Fibroblast of upper back skin (primary cell): ENCODE results near the gene ARFGAP1.

ENCODE experiments used
- DNase-seq: peaks from one replicate; pipeline ENCODE4 v3.0.0-alpha.2; 2013

Gene ARFGAP1

DNA sequence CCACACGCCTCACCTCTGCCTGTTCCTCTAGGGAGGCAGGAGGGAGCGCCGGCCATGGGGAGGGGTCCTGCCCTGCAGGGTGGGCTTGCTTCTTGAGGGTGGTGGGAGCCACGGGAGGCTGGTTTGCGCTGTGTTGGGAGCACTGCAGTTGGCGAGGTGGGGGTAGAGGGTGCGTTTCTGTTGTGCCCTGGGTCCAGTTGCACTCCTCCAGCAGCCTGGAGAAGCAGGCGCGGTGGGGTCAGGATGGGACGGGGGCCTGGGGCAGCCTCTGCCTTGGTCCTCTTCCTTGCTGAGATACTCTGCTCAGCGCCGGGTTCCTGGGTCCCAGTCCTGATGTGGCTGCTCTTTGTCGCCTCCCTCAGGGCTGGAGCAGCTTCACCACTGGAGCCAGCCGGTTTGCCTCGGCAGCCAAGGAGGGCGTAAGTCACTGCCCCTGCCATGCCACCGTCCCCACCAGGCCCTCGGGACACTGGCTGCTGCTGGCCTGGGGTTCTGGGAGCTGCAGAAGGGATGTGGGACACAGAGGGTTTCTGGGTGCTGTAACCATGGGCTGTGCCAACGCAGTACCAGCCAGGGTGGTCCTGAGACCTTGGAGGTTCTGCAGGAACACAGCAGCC lies 8.4 kb downstream of the ARFGAP1 start:
- DNase-seq: no peak

DNA sequence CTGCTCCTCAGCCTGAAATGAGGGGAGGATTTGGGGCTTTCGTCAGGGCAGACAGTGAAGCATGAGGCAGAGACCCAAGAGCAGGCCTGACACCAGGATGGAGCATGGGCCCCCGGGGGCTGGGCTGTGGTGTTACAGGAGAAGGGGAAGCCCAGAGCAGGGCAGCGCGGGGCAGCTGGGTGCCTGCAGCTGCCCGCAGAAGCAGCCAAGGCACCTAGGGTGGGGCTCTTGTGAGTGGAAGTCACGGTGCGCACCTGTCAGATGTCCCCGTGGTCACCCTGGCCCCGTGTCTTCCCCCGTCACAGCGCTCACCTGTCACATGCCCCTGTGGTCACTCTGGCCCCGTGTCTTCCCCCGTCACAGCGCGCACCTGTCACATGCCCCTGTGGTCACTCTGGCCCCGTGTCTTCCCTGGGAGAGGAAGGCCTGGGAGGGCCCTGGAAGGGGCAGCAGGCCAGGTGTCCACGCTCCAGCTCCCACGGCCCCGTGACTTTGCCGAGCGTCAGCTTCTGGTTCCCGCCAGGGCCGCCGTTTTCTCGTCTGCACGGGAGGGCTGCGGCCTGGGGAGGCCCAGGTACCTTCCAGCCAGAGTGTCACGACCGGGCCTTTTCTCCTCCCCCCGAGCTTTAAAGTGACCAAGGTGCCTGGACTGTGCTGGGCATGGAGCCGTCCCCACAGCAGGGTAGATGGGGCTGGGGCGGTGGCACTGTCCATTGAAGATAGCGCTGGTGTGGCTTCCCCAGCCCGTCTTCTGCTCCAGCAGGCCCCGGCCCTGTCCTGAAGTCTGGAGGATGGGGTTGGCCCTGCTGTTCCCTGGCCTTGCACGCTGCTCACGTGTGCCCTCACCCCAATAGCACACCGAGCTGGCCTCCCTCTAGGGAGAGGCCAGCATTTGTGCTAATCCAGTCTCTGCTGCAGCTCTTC lies 9.4 kb downstream of the ARFGAP1 start:
- no peak for DNase-seq

DNA sequence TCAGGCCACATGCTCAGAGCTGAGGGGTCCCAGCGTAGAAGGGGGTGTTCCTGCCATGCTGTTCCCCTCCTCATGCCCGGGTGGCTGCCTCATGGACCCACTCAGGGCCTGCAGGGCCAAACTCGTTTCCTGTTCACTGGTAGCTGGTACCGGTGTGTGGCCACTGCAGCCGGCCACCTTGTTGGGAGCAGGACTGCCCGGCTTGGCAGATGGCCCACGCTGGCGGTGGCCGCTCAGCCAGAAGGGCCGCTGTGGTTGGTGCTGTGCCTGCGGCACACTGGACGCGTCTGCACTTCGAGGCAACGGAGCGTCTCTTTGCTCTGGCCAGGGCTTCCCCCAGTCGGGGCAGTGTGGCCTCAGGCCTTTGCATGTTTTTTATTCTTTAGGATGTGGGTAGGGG lies 10.3 kb downstream of the ARFGAP1 start:
- DNase-seq: no peak

DNA sequence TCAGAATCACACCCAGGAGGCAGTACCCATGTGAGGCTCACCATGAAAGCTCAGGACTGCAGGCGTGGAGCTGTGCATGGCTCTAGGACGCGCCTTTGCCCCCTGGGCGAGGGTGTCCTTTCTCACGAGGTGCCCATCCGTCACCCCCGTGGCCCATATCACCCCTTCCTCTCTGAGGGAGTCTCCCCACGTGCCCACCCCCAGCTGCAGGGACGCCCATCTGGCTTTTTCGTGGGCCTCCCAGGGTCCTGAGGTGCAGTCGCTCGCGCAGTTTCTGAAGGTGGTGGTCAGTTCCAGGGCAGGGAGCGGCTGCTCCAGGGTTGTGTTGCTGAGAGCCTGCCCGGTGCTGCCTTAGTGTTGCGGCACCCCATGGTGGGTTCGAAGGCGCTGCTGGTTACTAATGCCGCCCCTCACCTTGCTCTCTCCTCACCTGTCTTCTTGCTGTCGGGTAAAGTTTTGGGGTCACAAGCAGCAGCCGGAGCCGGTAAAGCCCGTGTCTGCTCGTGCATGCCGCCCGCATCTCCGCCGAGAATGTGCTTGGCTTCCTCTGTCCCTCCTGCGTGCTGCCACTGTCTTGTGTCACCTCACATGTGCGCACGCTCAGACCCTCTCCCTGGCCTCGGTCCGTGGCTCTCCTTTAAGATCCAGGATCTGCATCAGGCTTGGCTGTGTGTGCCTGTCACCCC lies 10.9 kb downstream of the ARFGAP1 start:
- no peak for DNase-seq

DNA sequence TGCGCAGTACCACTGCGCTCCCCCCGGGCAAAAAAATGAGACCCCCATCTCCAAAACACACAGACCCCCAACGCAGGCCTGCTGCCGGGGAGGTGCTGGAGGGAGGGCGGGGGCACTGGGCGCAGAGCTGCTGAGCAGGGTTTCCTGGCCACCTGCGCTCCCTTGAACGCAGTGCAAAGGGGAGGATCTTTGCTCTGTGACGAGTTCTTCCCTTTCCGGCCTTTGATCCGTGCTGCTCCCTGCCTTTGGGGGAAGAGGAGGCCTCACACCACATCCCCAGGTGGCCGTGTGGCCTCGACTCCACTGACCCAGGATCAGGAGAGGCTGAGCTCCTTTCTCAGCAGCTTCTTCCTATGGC lies 11.4 kb downstream of the ARFGAP1 start:
- no peak for DNase-seq

DNA sequence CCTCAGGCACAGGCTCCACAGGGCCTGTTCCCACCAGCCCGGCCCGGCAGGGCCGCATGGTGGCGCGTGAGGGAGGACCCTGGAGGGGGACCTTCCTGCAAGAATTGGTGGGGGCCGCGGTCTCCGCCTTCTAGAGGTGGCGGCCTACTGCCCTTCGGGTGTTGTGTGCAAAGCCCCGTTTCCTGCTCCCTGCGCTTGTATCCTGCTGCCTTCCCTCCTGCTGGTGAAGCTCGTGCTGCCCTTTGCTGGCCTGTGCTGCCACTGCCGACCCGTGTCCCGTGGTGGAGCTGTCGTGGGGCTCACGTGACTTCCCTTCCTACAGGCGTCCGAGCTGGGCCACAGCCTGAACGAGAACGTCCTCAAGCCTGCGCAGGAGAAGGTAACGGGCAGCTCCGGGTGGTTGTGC lies 11.9 kb downstream of the ARFGAP1 start:
- DNase-seq: no peak

DNA sequence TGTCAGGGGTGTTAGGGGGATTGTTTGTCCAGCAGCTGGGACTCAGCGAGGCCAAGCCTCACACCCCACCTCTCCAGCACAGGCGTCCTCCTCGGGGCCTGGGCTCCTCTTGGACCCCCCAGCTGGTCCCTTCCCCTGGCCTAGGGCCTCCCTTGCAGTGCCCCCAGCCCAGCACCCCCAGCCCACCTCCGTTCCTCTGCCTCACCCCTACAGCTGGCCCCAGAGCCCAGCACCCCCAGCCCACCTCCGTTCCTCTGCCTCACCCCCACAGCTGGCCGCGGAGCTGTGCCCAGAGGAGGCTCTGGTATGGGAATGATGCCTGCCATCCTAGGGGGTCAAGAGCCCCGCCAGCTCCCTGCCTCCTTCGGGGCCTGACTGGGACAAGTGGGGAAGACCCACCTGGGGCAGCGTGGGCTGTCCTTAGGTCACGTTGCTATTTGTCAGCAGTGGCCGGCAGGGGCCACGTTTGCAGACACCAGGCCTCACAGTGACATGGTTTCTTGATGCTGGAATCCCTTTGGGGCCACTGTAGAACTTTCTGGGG lies 12.4 kb downstream of the ARFGAP1 start:
- DNase-seq: no peak

DNA sequence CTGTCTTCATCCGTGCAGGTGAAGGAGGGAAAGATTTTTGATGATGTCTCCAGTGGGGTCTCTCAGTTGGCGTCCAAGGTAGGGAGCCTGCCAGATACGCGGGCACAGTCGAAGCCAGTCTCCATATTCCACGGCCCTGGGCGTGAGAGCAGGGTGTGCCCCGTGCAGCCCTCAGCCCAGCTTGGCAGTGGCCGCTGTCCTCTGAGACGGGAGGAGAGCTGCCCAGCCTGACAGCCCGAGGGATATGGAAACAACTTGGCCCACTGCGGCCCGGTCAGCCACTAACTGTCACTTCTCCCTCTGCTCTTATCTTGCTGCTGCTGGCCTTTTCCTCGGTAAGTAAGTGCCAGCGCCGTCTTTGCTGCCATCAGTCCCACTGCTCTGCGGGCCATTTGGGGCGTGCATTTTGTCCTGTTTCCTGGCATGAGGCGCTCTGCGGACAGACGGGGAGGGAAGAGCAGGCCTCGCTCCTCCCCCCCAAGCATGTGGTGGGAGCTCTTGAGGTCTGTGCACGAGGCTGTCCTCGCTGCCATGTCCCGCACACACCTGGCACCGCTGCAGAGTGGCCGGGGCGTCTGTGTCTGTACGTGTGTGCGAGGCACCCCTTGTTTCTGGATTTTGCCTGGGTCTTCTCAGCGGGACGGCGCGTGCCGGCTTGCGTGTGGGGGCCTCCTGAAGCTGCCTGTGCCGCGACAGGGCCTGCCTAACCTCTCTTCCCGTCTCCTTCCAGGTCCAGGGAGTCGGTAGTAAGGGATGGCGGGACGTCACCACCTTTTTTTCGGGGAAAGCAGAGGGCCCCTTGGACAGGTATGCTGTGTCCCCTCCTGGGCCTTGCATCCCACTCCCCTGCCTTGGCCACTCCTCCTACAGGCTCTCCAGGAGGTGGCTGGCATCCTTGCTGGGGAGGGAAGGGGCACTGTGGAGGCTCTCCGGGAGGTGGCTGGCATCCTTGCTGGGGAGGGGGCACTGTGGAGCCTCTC lies 13.3 kb downstream of the ARFGAP1 start:
- DNase-seq: no peak

DNA sequence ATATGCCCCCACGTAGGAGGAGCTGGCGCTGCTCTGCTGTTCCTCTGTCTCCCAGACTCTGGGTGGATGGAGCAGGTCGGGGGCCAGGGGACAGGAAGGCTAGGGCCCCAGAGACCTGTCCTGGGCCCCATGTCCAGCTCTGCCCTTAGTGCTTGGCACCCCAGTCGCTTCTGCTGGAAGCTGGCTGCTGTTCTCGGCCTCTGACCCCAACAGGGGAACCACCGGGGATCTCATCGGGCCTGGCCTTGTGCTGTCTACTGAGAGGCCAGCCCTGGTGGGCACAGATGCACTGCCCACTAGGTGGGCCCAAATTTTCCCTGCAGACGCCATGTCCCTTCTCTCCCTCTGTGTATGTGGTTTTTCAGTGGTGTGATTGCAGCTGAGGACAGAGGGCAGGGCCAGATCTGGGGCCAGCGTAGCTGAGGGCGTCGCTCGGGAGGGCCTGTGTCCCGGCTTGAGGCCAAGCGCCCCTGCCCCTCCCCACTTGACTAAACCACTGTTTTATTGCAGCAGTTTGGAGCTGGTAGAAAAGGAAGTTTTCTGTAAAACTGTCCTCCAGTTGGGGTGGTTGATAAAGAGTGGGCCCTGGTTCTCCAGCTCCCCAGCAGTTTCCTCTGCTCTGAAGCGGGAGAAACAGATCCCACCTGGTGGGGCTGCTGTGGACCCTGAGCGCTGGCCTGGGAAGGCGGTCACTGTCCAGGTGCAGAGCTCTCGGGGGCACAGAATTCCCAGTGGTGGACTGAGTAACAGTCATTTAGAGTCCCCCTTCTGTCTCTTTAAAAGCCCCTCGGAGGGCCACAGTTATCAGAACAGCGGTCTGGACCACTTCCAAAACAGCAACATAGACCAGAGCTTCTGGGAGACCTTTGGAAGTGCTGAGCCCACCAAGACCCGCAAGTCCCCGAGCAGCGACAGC lies 14.4 kb downstream of the ARFGAP1 start:
- DNase-seq: no peak

DNA sequence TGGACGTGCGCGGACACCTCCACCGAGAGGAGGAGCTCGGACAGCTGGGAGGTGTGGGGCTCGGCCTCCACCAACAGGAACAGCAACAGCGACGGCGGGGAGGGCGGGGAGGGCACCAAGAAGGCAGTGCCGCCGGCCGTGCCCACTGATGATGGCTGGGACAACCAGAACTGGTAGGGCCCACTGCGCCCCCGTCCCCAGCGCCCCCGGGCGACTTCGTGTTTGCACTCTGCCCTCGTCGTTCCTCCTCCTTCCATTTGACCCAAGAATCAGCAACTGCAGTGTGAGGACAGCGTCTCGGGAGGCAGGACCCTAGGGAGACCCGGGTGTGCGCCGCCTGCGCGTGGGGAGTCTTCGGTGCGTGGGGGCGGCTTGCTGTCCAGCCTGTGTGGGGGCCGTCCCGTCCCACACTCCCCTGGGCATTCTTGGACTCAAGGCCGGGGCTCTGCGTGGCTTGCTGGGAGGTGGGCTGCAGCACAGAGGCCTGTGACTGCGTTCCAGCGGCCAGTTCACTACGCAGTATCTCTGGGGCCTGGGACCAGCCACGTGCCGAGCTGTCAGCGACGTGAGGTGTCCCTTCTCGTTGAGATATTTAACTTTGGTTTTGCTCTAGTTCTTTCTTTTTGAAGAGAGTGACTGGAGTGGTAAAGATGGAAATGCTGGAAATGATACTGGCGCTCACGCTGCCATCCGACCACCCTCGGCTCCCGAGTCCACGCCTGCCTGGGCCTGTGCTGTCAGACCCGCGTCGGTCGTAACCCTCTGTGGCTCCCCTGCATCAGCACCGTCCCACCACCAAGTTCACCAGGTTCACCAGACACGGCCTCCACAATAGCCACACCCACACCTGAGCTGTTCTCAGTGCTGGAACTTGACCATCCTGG lies 15.3 kb downstream of the ARFGAP1 start:
- DNase-seq: no peak

DNA sequence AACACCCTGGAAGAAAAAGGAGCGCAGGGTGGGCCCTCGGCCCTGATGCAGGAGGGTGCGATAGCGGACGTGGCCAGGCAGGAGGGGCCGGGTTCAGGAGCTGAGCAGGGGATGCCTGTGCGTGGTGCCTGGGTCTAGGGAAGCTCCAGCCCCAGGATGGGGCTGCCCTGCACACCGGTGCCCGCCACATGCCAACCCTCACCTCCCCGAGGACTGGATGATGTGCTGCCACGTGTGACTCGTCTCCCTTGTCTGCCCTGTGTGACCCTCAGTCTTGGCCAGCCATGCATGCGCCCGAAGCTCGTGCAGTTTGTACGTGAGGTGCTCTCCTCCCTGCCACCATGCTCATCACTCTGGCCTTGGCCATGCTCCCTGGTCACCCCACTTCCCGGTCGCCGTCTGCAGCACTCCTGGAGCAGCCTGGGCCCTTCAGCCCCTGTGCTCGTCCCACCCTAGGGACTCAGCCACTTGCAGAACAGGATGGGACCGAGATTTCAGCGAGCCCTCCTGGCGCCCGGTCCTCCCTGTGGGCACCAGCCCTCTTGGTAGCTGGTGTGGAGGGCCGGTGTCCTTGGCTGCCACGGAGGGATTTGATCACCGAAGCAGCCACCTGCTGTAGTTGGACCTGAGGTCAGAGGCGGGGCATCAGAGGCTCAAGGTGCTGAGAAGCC lies 16.1 kb downstream of the ARFGAP1 start:
- no peak for DNase-seq

DNA sequence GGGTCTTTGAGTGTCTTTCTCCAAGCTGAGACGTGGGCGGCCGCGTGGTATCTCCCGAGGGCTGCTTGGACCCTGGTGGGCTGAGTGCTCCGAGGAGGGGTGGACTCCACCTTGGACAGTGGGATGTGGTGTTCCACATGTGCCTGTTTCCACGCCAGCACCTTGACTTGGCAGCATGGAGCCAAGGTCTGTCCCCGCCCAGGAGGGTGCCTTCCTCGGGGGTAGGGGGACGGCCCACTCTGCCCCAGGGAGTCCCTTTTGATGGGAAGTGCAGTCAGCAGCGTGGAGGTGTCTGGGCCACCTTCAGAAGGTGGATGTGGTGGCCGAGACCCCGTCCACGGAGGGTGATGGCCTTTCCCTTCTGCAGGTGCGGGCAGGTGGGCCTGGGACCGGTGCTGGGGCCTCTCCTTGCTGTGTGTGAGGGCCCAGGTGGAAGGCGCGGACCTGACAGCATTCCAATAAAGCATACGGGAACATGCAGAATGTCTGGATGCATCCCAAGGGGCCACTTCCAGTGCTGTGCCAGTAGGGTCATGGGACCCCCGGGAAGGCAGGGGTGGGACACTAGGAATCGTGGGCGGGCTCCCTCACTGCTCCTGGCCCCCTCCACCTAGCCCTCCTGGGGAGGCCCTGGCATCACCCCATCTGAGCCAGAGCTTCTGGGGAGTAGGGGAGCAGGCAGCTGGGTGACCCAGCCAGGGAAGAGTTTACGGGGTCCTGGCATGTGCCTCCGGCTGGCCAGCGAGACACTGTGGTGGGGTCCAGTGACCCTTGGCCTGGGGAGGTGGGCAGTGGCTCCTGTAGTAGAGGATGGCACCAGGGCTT lies 16.9 kb downstream of the ARFGAP1 start:
- DNase-seq: no peak

DNA sequence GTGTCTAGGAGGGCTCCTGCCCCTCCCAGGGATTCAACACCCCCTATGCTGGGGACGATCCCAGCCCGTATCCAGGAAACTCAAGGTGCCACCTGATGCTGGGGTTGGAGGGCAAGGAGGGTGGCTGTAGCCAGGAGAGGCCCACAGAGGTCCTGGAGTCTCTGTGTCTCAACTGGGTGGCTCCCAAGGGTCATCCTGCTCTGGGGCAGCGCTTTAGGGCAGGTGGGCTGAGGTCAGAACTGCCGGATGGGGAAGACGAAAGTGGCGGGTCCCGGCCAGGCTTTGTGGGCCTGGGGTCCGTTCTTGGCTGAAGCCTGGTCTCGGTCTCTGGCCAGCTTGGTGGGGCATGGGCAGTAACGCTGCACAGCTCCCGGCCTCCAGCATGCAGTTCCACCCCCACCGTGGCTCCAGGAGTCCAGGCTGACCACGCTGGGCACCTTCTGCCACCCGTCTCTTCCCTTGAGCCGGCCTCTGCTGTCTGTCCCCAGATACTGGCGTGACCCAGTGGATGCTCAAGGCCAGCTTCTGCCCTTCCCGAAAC lies 17.6 kb downstream of the ARFGAP1 start:
- no peak for DNase-seq

DNA sequence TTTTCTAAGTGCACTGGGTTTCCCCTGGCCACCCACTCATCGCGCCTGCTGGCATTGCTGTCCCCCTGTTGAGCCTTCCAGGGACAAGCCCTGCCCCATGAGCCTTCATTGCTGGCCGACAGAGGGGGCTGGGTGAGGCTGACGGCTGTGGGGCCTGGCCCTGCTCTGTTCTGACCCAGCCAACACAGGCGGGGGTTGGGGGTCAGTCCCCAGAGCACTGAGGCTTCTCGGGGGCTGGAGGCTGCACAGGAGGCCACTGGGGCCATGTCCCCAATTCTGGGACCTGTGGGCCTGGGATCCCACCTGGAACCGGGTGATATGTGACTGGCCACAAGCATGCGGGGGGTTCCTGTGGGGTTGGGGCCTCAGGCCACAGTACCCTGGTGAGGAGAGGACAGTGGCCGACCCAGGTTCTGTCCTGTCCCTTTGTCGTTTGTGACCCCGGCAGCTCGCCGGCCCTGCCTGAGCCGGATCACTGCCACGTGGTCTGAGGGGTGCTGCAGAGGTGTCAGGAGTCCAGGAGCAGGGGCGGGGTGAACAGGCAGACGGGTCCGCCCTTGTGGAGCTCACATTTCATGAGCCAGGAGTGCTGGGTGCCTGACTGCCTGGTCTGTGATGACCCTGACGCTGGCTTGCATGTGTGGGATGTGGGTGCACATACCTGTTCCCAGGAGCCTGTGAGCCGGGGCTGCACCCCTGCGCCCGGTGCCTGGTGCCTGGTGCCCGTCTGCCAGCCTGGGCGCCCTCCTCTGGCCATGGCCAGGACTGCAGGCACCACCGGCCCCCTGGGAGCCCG lies 18.3 kb downstream of the ARFGAP1 start:
- no peak for DNase-seq

DNA sequence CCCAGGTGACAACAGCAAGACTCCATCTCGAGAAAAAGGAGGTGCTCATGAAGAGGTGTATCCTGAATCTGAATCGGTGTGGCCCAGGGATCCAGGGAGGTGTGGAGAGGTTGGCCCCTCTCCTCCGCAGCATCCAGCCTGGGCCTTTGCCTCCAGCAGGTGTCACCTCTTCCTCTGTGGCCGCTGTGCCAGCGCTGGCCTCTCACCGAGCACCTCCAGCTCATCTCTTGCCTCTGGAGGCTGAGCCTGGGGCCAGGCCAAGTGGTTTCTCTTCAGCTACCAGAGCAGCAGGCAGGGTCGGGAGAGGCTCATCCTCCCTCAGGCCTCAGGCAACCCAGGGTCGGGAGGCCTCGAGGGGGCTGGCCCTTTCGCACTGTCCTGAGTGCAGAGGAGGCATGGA lies 19.2 kb downstream of the ARFGAP1 start:
- DNase-seq: no peak

DNA sequence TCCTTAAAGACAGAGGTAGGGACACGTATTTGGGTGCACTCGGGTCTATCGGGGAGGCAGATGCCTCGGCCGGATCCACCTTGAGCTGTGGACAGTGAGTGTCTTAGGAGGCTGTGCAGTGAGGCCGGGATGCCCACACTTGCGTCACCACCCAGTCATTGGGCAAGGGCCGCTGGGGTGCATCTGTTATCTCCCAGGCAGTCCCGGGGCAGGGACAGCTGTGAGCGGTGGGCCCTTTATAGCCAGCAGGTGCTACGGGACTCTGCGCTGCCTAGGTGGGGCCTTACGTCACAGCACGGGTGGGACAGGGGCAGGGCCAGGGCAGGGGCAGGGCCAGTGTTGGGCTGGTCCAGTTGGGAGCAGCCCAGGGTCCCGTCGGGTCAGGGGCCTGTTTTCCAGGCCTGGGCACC lies 19.7 kb downstream of the ARFGAP1 start:
- DNase-seq: no peak

DNA sequence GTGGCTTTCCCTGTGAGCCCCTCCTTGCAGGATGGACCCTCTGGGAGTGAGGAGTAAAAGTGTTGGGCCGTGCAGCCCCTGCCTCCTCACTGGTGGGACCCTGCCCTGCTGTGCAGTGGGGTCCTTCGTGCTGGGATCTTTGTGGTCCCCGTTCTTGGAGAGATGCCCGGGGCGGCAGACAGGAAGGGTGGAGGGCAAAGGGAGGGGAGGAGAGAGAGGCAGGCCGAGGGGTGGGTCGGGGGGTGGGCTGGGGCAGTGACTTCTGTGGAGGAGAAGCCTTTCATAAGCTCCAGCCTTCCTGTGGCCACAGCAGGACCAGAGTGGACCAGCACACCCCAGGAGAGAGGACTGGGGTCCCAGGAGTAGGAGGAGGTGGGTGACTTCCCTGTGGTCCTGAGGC lies 20.3 kb downstream of the ARFGAP1 start, which contains the start of gene COL20A1:
Gene COL20A1, plus strand, starts transcription at position 283 of the 400 bp plus-strand sequence. CDS start 1,922 bp downstream, outside the sequence.
- DNase-seq: no peak
